ENCODE results near the gene HGD. TPM values are rescaled to one million over a fixed set of nuclear protein-coding genes. Genes with fewer than 3 reads are reported as not detected.
A peak's percentile ranks its signal among the peaks of the same experiment; 100 is the strongest.

The HGD gene
- polyA plus RNA-seq, 1 of the 3 experiments (the other 2 are of a cell fraction), result not detected

DNA sequence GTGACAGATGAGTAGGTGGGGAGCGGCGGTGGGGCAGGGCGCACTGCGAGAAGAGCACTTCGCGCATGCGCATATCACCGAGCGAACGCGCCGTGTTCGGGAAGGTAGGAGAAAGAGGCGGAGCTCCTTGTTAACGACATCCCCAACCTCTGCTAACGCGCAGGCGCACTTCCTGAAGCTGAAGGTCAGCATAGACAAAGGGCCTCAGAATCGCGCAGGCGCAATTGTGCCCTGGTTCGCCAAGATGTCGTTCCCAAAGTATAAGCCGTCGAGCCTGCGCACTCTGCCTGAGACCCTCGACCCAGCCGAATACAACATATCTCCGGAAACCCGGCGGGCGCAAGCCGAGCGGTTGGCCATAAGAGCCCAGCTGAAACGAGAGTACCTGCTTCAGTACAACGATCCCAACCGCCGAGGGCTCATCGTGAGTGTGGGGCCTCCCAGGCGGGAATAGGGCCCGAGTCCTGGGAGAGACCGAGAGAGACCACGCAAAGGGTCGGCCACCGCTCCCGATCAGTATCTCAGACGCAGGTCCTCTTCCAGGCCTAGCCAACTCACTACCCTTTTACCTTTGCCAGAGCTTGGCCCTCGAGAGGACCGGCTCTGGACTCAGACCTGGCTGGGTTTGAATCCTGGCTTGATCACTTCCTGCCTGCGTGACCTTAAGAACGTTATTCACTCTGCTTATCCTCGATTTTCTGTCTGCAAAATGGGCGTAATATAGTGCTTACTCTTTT, 85.8 kb downstream of the HGD start, which contains the start of gene NDUFB4 (continued):
- TF ChIP-seq, protein P1, sequence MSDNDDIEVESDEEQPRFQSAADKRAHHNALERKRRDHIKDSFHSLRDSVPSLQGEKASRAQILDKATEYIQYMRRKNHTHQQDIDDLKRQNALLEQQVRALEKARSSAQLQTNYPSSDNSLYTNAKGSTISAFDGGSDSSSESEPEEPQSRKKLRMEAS (IDR thresholded peaks at IDR 0.05; ENCODE audit: low read depth), result 0 out of 2 replicates have a peak, but pooled peaks have one; percentile 14
- no peak for TF ChIP-seq TEAD4 (IDR thresholded peaks at IDR 0.05; ENCODE audit: borderline replicate concordance, insufficient read depth)
- TF ChIP-seq MEF2A (IDR thresholded peaks at IDR 0.05; ENCODE audit: borderline replicate concordance, low read depth), result no peak
- peak; percentile 60 for TF ChIP-seq GATA2 (CRISPR knock-in tag; IDR thresholded peaks at IDR 0.05)
- no peak; the same call in 1 of the 2 replicates for TF ChIP-seq SIN3A (IDR thresholded peaks at IDR 0.05; ENCODE audit: borderline replicate concordance, low read depth, low read length)
- TF ChIP-seq RAD21 (IDR thresholded peaks at IDR 0.05; ENCODE audit: low read length), result no peak; the same call in 1 of the 2 replicates
- TF ChIP-seq, protein P2, sequence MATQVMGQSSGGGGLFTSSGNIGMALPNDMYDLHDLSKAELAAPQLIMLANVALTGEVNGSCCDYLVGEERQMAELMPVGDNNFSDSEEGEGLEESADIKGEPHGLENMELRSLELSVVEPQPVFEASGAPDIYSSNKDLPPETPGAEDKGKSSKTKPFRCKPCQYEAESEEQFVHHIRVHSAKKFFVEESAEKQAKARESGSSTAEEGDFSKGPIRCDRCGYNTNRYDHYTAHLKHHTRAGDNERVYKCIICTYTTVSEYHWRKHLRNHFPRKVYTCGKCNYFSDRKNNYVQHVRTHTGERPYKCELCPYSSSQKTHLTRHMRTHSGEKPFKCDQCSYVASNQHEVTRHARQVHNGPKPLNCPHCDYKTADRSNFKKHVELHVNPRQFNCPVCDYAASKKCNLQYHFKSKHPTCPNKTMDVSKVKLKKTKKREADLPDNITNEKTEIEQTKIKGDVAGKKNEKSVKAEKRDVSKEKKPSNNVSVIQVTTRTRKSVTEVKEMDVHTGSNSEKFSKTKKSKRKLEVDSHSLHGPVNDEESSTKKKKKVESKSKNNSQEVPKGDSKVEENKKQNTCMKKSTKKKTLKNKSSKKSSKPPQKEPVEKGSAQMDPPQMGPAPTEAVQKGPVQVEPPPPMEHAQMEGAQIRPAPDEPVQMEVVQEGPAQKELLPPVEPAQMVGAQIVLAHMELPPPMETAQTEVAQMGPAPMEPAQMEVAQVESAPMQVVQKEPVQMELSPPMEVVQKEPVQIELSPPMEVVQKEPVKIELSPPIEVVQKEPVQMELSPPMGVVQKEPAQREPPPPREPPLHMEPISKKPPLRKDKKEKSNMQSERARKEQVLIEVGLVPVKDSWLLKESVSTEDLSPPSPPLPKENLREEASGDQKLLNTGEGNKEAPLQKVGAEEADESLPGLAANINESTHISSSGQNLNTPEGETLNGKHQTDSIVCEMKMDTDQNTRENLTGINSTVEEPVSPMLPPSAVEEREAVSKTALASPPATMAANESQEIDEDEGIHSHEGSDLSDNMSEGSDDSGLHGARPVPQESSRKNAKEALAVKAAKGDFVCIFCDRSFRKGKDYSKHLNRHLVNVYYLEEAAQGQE (IDR thresholded peaks at IDR 0.05; ENCODE audit: low read depth, low read length), result no peak
- TF ChIP-seq CHD2 (IDR thresholded peaks at IDR 0.05; ENCODE audit: low read length, partially characterized antibody), result peak; percentile 19
- TF ChIP-seq JUND (IDR thresholded peaks at IDR 0.05), result no peak
- no peak for TF ChIP-seq EZH2phosphoT487 (IDR thresholded peaks at IDR 0.05; ENCODE audit: borderline replicate concordance, low read depth)
- TF ChIP-seq TCF12 (IDR thresholded peaks at IDR 0.05), result no peak
- TF ChIP-seq, protein P3, sequence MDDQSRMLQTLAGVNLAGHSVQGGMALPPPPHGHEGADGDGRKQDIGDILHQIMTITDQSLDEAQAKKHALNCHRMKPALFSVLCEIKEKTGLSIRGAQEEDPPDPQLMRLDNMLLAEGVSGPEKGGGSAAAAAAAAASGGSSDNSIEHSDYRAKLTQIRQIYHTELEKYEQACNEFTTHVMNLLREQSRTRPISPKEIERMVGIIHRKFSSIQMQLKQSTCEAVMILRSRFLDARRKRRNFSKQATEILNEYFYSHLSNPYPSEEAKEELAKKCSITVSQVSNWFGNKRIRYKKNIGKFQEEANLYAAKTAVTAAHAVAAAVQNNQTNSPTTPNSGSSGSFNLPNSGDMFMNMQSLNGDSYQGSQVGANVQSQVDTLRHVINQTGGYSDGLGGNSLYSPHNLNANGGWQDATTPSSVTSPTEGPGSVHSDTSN (IDR thresholded peaks at IDR 0.05), result no peak
- TF ChIP-seq GABPA (IDR thresholded peaks at IDR 0.05; ENCODE audit: low read depth), result no peak
- TF ChIP-seq, protein P4, sequence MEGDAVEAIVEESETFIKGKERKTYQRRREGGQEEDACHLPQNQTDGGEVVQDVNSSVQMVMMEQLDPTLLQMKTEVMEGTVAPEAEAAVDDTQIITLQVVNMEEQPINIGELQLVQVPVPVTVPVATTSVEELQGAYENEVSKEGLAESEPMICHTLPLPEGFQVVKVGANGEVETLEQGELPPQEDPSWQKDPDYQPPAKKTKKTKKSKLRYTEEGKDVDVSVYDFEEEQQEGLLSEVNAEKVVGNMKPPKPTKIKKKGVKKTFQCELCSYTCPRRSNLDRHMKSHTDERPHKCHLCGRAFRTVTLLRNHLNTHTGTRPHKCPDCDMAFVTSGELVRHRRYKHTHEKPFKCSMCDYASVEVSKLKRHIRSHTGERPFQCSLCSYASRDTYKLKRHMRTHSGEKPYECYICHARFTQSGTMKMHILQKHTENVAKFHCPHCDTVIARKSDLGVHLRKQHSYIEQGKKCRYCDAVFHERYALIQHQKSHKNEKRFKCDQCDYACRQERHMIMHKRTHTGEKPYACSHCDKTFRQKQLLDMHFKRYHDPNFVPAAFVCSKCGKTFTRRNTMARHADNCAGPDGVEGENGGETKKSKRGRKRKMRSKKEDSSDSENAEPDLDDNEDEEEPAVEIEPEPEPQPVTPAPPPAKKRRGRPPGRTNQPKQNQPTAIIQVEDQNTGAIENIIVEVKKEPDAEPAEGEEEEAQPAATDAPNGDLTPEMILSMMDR (IDR thresholded peaks at IDR 0.05), result no peak
- no peak for TF ChIP-seq NFIC (IDR thresholded peaks at IDR 0.05; ENCODE audit: borderline replicate concordance)
- TF ChIP-seq MXI1 (IDR thresholded peaks at IDR 0.05; ENCODE audit: low read depth, low read length), result peak; percentile 56; the same call in 1 of the 2 replicates

All from SK-N-SH (cell line).